Measurements from ENCODE around the gene YEATS4.

YEATS4 gene

DNA sequence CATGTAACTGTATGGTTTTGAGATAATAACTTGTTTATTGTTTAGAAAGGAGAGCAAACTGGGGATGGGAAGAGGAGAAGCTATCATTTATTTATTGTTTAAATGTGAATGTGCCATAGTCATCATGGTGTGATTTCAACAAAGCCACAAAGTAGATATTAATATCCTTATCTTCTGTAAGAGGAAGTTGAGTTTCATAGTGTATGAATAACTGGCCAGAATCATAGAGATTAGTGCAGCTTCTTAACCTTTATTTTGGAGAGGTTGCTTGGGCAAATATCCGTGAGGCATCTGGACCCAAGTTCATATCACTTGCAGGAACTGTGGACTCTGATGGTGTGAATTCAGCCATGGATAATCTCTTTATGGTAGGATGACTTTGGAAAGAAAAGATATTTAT, 38.2 kb upstream of the YEATS4 start:
- TF ChIP-seq GABPA (IDR thresholded peaks at IDR 0.05; ENCODE audit: low read depth) (no peak), REST (IDR thresholded peaks at IDR 0.05; ENCODE audit: insufficient replicate concordance, low read depth) (no peak), POLR2AphosphoS5 (IDR thresholded peaks at IDR 0.05; ENCODE audit: low read depth) (no peak), SPI1 (IDR thresholded peaks at IDR 0.05; ENCODE audit: borderline replicate concordance, low read depth) (peak; percentile 7; the same call in 1 of the 2 replicates)
- TF ChIP-seq, protein P1, sequence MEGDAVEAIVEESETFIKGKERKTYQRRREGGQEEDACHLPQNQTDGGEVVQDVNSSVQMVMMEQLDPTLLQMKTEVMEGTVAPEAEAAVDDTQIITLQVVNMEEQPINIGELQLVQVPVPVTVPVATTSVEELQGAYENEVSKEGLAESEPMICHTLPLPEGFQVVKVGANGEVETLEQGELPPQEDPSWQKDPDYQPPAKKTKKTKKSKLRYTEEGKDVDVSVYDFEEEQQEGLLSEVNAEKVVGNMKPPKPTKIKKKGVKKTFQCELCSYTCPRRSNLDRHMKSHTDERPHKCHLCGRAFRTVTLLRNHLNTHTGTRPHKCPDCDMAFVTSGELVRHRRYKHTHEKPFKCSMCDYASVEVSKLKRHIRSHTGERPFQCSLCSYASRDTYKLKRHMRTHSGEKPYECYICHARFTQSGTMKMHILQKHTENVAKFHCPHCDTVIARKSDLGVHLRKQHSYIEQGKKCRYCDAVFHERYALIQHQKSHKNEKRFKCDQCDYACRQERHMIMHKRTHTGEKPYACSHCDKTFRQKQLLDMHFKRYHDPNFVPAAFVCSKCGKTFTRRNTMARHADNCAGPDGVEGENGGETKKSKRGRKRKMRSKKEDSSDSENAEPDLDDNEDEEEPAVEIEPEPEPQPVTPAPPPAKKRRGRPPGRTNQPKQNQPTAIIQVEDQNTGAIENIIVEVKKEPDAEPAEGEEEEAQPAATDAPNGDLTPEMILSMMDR (IDR thresholded peaks at IDR 0.05; ENCODE audit: insufficient read depth, low read length), result no peak
- Histone ChIP-seq H3K27me3 (ENCODE audit: insufficient read depth, poor library complexity, severe bottlenecking) (no peaks in the 10 kb centered on the region), H3K4me3 (replicated peaks; ENCODE audit: insufficient read depth, low read length) (no peak overlapping the region), H3K27ac (replicated peaks) (peak overlapping the region; percentile 9; the same call in 1 of the 2 replicates)
- DNase-seq (ENCODE audit: low read depth in 1 of 2, low spot score in 1 of 2), result no peak

GRCh38 chr12:69324797-69325466, 34.6 kb upstream of the YEATS4 start:
- peak in 1 of 2 experiments; percentile 48 for DNase-seq (ENCODE audit: low read depth in 1 of 2, low spot score in 1 of 2)
- peak overlapping the region; percentile 22 for H3K27ac ChIP-seq (replicated peaks)
- TF ChIP-seq GABPA (IDR thresholded peaks at IDR 0.05; ENCODE audit: low read depth) (no peak), POLR2AphosphoS5 (IDR thresholded peaks at IDR 0.05; ENCODE audit: low read depth) (no peak), REST (IDR thresholded peaks at IDR 0.05; ENCODE audit: insufficient replicate concordance, low read depth) (no peak), SPI1 (IDR thresholded peaks at IDR 0.05; ENCODE audit: borderline replicate concordance, low read depth) (peak; percentile 97)
- TF ChIP-seq, protein P1 (IDR thresholded peaks at IDR 0.05; ENCODE audit: insufficient read depth, low read length), result no peak
- H3K27me3 ChIP-seq (ENCODE audit: insufficient read depth, poor library complexity, severe bottlenecking), result no peaks in the 10 kb centered on the region
- H3K4me3 ChIP-seq (replicated peaks; ENCODE audit: insufficient read depth, low read length), result no peak overlapping the region

GRCh38 chr12:69328426-69328825, 31.1 kb upstream of the YEATS4 start:
- no peaks in the 10 kb centered on the region for H3K27me3 ChIP-seq (ENCODE audit: insufficient read depth, poor library complexity, severe bottlenecking)
- TF ChIP-seq GABPA (IDR thresholded peaks at IDR 0.05; ENCODE audit: low read depth) (no peak), POLR2AphosphoS5 (IDR thresholded peaks at IDR 0.05; ENCODE audit: low read depth) (no peak), SPI1 (IDR thresholded peaks at IDR 0.05; ENCODE audit: borderline replicate concordance, low read depth) (no peak), REST (IDR thresholded peaks at IDR 0.05; ENCODE audit: insufficient replicate concordance, low read depth) (no peak)
- TF ChIP-seq, protein P1 (IDR thresholded peaks at IDR 0.05; ENCODE audit: insufficient read depth, low read length), result no peak
- H3K27ac ChIP-seq (replicated peaks), result peak overlapping the region; percentile 94
- no peak for DNase-seq (ENCODE audit: low read depth in 1 of 2, low spot score in 1 of 2)
- no peak overlapping the region for H3K4me3 ChIP-seq (replicated peaks; ENCODE audit: insufficient read depth, low read length)
